Ovary (tissue), 9 donors: ENCODE results near the gene BCAP29. TPM values are rescaled to one million over a fixed set of nuclear protein-coding genes. Genes with fewer than 3 reads are reported as not detected.

ENCODE experiments used
- DNase-seq, 5 donors: peaks; one replicate each; pipeline ENCODE4 v3.0.0-alpha.2; 2019 to 2020
- H3K27ac ChIP-seq, 2 donors: fragments of 200-600 bp; one replicate each; pipeline versions ENCODE4 v1.5.1 to v1.8.0; 2019 to 2022
- H3K27me3 ChIP-seq: fragments of 200-600 bp; one replicate; pipeline ENCODE4 v1.8.0; 2022
- H3K36me3 ChIP-seq: fragments of 200-600 bp; sonication (generic); one replicate; pipeline ENCODE4 v1.5.1; 2019
- H3K4me1 ChIP-seq: one replicate; pipeline ENCODE4 v1.8.1; 2013; ENCODE audit warnings: mild to moderate bottlenecking, moderate library complexity; ENCODE audit not compliant: insufficient read depth
- H3K4me3 ChIP-seq: fragments of 200-600 bp; sonication (generic); one replicate; pipeline ENCODE4 v1.5.1; 2017
- H3K9me3 ChIP-seq, 2 donors: fragments of 200-600 bp in 1 of 2; sonication (generic) in 1 of 2; one replicate each; pipeline versions ENCODE4 v1.5.1 to v1.8.1; 2013 to 2019; ENCODE audit warnings: mild to moderate bottlenecking in 1 of 2, moderate library complexity in 1 of 2
- EP300 ChIP-seq: sonication (generic); formaldehyde crosslinking; IDR thresholded peaks from one replicate; pipeline ENCODE4 v1.6.1; 2017; ENCODE audit warnings: antibody characterized with exemption
- POLR2A ChIP-seq: fragments of 450-650 bp; IDR thresholded peaks from one replicate; pipeline ENCODE4 v1.6.1; 2017; ENCODE audit warnings: antibody characterized with exemption, mild to moderate bottlenecking, moderate library complexity
- WGBS, 3 donors: extraction: QIAGEN DNeasy Blood & Tissue Kit in 1 of 3; methylation state at CpG; one replicate each; pipeline versions ENCODE4 v1.1.5 to v1.1.7; 2013 to 2017; 5-methylcytosine and 5-hydroxymethylcytosine counted together
- intact Hi-C, 4 donors: fragments of 100-400 bp; cut with DNase I; formaldehyde crosslinking; loops; one replicate each; pipeline versions ENCODE4 v1.11.0 to v1.15.1; 2022 to 2023
- polyA plus RNA-seq, 2 donors: library from polyadenylated mRNA; stranded (reverse); fragments of 200-250 nt in 1 of 2; fragments of 350-450 nt in 1 of 2; fragmentation: Illumina TruSeq in 1 of 2; extraction: RNeasy Lipid Tissue Mini Kit (QIAGEN cat#74804) in 1 of 2; gene quantifications; one replicate each; pipeline ENCODE4 v1.2.3, GENCODE V29; 2013 to 2014
- total RNA-seq, 7 donors: library from RNA; depleted of rRNA in 2 of 7; stranded (reverse); fragments of >200 nt in 2 of 7; fragmentation: NEBNext Ultra II Directional in 3 of 7; extraction: Animal tissue kit (Norgen Biotek cat#: 25700) in 3 of 7; gene quantifications; one replicate each; pipeline versions ENCODE4 v1.1.0 to v1.2.4, GENCODE V29; 2016 to 2023
- TF ChIP-seq, protein P1 (sequence below), 3 donors: fragments of 450-650 bp in 2 of 3; fragments of 200-600 bp in 1 of 3; IDR thresholded peaks; one replicate each; pipeline versions ENCODE4 v1.5.1 to v1.8.0; 2016 to 2022; ENCODE audit warnings: antibody characterized with exemption in 3 of 3, mild to moderate bottlenecking in 1 of 3
- donor health status: DM: no; HTN: no; CAD: no; lungs with moderate emphysema.
- donor health status: DM: no; HTN: no; CAD: no.
- donor health status: Bipolar disorder and iron deficiency.
- donor health status: DM: yes; HTN: yes; CAD: no.
- donor health status: DM: no; HTN: no; CAD: no.
- donor health status: DM: yes; HTN: yes; CAD: no.

BCAP29 gene
- total and polyA plus RNA-seq, 9 donors, result 30.0 to 70.9 (median 42.5) TPM

DNA sequence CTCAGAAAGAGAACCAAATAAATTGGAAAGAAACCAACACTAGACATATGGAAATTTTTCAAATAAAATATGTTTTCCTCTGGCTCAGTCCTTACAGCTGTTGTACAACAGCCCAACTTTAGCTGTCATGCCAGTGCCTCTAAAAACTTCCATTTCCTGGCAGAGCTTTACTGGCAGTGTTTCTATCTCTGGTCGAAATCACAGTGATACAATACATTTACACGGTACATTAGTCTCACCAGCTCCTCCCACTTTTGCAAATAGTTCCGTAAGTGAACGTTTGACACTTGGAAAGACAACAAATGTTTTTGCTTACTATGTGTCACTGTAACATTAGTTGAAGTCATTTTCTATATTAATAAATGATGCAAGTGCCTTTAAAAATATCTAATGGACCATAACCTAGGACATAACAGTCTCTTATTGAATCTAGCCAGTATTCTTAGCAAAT is 29.8 kb downstream of the BCAP29 start:
- 16 to 23% (median 17%) methylated on average over 4 of the region's 4 CpGs for WGBS, 3 donors
- no peak overlapping the region for H3K27ac ChIP-seq
- no peaks in the 10 kb centered on the region for H3K9me3 ChIP-seq
- no peaks in the 10 kb centered on the region for H3K4me1 ChIP-seq
- H3K36me3 ChIP-seq, result no peaks in the 10 kb centered on the region
- no peak overlapping the region for H3K4me3 ChIP-seq
- TF ChIP-seq, protein P1, sequence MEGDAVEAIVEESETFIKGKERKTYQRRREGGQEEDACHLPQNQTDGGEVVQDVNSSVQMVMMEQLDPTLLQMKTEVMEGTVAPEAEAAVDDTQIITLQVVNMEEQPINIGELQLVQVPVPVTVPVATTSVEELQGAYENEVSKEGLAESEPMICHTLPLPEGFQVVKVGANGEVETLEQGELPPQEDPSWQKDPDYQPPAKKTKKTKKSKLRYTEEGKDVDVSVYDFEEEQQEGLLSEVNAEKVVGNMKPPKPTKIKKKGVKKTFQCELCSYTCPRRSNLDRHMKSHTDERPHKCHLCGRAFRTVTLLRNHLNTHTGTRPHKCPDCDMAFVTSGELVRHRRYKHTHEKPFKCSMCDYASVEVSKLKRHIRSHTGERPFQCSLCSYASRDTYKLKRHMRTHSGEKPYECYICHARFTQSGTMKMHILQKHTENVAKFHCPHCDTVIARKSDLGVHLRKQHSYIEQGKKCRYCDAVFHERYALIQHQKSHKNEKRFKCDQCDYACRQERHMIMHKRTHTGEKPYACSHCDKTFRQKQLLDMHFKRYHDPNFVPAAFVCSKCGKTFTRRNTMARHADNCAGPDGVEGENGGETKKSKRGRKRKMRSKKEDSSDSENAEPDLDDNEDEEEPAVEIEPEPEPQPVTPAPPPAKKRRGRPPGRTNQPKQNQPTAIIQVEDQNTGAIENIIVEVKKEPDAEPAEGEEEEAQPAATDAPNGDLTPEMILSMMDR (IDR thresholded peaks at IDR 0.05), result no peak
- TF ChIP-seq EP300 (no peak), POLR2A (no peak)
- no peak for DNase-seq
- intact Hi-C loops, result no loop called here
- H3K27me3 ChIP-seq, result no peaks in the 10 kb centered on the region

DNA sequence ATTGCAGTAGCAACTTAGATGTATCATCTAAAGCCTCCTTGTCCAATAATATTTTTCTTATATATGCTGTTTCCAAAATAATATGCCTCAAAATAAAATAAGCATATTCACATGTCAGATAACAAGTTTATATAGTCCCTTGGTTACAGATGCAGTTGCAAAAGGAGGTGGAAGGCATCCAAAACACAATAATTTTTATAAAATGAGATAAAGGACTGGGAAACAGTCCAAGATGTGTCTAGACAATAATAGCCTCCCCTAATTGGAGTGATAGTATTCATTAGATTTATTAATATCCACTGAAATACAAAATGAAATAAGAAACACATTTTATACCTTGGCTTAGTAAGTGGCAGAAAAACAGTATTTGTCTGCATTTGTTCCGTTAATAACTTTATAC is 30.3 kb downstream of the BCAP29 start:
- intact Hi-C loops, result no loop called here
- Histone ChIP-seq H3K27me3 (no peaks in the 10 kb centered on the region), H3K36me3 (no peaks in the 10 kb centered on the region), H3K9me3 (no peaks in the 10 kb centered on the region), H3K4me3 (no peak overlapping the region), H3K27ac (no peak overlapping the region), H3K4me1 (no peaks in the 10 kb centered on the region)
- 18 to 23% (median 20%) methylated on average over 1 of the region's 1 CpG for WGBS, 3 donors
- TF ChIP-seq POLR2A (no peak), EP300 (no peak)
- TF ChIP-seq, protein P1 (IDR thresholded peaks at IDR 0.05), result no peak
- DNase-seq, result no peak

DNA sequence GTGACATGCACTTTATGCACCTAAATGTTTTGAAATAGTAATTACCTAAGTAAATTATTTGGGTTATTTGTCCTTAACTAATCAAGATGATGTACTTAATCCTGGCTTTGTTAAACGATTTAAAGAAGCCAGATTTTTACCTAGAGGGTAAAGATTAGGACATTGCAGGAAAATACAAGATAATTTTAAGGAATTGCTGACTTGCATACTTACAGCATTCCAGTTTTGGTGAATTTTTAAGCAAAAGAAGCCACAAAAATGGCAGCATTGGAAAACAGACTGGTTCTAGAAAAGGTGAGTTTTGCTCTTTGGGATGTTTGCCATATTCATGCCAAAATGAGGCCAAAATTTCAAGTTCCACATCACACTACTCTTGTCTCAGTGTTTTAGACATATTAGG is 33.4 kb downstream of the BCAP29 start:
- no peak for DNase-seq
- intact Hi-C loops, result no loop called here
- WGBS, 3 donors, result 89 to 91% (median 91%) methylated on average over 1 of the region's 1 CpG
- Histone ChIP-seq H3K36me3 (no peaks in the 10 kb centered on the region), H3K27ac (no peak overlapping the region), H3K4me1 (no peaks in the 10 kb centered on the region), H3K4me3 (no peak overlapping the region), H3K27me3 (no peaks in the 10 kb centered on the region), H3K9me3 (no peaks in the 10 kb centered on the region)
- TF ChIP-seq EP300 (no peak), POLR2A (no peak)
- TF ChIP-seq, protein P1 (IDR thresholded peaks at IDR 0.05), result no peak

DNA sequence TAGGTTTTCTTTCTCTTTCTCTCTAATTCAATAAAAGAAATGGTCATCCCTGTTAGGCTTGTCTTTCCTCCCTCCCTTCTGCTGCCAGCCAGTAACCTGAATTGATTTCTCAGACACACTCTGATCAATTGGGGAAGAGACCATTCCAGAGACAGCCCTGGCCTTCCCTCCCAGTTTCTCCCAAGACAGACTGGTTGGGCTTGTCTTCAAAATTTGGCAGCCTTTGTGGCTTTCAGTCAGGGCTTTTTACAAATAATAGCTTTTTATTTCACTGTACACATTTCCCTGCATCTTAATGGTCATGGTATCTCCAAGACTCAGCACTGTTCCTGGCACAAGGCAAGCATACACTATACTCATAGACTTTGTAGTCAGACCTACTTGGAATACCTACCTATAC is 33.9 kb downstream of the BCAP29 start:
- Histone ChIP-seq H3K9me3 (no peaks in the 10 kb centered on the region), H3K27ac (no peak overlapping the region), H3K4me3 (no peak overlapping the region), H3K36me3 (no peaks in the 10 kb centered on the region), H3K27me3 (no peaks in the 10 kb centered on the region), H3K4me1 (no peaks in the 10 kb centered on the region)
- DNase-seq, result no peak
- TF ChIP-seq, protein P1 (IDR thresholded peaks at IDR 0.05), result no peak
- TF ChIP-seq POLR2A (no peak), EP300 (no peak)
- intact Hi-C loops, result no loop called here

DNA sequence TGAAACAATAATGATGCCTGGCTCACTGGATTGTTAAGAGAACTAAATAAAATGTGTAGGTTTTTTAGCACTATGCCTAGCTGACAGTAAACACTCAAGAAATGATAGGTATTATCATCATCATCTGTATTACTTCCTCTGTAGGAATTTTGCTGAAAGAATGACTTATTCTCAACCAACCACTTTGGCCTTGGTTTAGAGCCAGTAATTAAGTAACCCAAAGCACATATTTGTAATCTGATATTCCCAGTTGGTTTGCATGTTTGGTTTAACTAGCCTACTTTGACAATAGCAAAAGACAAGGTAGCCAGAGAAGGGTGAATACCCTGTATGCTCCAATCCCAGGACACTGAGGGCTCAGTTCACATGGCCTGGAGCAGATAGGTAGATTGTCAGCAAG is 34.4 kb downstream of the BCAP29 start:
- Histone ChIP-seq H3K4me1 (no peaks in the 10 kb centered on the region), H3K27me3 (no peaks in the 10 kb centered on the region), H3K4me3 (no peak overlapping the region), H3K9me3 (no peaks in the 10 kb centered on the region), H3K27ac (no peak overlapping the region), H3K36me3 (no peaks in the 10 kb centered on the region)
- DNase-seq, result no peak
- intact Hi-C loops, result no loop called here
- TF ChIP-seq, protein P1 (IDR thresholded peaks at IDR 0.05), result no peak
- no peak for TF ChIP-seq EP300
- no peak for TF ChIP-seq POLR2A
